HG02678 (cell line): ENCODE data around the gene ASTN2.

Experiments used
- ATAC-seq: cut with Tn5 transposase; IDR thresholded peaks from one replicate; pipeline ENCODE4 v1.9.1; 2021; ENCODE audit warnings: mild to moderate bottlenecking, moderate library complexity; ENCODE audit not compliant: unreplicated experiment

The ASTN2 gene

DNA sequence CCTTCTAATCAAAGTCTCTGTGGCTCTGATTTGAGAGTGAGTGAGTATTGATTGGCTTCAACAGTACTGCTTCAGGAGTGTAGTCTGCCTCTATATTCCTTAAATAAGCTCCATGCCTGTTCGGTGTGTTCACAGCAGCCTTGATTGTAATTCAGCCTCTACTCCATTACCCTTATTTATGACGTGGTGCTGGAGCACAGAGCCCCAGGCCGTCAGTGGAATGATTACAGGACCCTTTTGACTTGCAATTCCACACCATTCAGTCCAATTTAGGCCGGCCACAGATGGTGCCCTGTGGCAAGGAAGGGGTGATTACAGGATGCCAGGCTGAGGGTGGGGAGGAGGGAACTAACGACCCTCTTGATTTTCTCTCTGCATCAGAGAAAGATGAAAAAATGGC lies 110.3 kb downstream of the ASTN2 start:
- no peak for ATAC-seq

DNA sequence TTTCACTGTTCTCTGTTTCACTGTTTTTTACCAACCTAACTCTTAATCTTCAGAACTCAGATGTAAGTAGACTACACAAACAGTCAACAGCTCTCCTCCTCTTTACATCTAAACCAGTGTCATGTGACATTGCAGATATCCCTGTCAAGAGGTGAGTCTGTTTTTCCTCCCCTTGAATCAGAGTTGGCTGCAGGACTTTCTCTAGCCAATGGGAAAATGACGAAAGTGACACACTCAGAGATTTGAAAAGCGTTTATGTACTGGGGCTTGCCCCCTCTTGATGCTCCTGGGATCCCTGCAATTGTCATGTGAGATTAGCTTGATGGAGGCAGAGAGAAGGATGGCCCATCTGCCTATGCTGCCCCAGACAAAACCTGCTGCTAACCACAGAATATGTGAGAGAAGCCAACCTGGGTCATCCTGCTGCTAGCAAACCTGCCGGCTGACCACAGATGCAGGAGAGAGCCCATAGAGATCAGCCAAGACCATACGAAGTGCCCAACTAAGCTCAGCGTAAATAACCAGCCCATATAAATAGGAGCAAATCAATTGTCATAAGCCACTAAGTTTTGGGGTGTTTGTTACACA lies 111.1 kb downstream of the ASTN2 start:
- no peak for ATAC-seq

DNA sequence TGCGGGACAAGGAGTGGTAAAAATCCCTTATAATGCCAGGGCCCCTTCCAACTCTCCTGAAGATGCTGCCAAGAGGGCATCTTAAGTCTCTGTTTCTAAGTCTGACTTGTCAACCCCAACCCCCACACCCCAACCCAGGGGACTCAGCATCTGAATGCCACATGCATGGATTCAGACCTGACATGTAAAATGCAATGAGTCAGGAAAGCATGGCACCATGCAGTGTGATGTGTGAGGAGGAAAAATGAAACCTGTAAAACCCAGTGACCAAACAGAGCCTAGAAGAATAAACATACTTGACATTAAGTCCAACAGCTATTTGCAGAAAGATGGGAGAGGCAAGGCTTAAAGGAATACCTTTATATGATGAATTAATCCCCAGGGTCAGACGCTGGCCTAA lies 112.4 kb downstream of the ASTN2 start:
- ATAC-seq: no peak

DNA sequence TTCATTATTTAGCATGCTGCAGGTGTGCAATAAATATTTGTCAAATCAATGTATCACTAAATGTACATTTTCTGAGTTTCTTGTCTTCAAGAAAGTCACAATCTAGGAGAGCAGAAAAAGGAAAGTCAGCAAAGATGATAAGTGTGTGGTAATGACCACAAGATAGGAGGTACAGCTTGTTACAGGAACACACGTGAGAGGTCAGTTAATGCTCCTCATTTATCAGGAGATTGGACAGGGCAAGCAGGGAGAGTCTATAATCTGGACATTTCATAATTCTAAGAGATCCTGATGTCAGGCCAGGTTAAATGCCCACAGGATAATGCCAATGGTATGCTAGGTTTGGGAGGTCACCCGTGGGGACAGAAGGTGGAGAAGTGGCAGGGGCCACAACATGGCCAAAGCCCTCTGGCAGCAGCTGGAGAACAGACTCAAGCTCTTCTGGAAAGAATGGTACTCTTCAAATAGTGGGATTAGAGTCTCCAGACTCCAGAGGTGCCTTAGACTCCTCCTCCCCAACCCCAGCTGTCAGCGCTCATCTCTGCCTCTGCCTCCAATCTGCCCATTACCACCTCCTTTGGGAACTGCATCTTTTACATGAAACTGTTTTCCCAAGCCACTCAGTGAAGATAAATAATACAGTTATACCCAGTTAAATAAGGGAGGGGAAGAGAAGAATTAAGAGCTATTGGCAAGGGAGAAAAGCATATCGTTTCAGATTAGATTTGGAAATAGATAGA lies 114.3 kb downstream of the ASTN2 start:
- ATAC-seq: no peak

DNA sequence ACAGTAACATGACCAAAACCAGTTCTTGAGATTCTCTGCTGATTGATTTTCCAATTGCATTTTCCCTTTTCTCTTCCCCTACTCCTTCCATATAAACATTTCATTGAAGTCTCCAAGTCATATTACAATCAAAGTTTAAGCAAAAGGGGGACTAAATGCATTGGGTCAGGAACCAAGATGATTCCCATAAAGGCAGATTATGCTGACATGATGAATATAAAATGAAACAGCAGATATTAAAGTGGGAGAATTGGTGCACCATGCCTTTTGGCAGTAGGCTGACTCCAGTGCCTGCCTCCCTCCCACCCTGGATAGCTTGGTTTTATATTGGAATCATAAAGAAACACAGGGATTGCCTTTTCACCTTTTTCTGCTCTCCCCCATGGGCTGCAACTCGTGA lies 118.4 kb downstream of the ASTN2 start:
- no peak for ATAC-seq

DNA sequence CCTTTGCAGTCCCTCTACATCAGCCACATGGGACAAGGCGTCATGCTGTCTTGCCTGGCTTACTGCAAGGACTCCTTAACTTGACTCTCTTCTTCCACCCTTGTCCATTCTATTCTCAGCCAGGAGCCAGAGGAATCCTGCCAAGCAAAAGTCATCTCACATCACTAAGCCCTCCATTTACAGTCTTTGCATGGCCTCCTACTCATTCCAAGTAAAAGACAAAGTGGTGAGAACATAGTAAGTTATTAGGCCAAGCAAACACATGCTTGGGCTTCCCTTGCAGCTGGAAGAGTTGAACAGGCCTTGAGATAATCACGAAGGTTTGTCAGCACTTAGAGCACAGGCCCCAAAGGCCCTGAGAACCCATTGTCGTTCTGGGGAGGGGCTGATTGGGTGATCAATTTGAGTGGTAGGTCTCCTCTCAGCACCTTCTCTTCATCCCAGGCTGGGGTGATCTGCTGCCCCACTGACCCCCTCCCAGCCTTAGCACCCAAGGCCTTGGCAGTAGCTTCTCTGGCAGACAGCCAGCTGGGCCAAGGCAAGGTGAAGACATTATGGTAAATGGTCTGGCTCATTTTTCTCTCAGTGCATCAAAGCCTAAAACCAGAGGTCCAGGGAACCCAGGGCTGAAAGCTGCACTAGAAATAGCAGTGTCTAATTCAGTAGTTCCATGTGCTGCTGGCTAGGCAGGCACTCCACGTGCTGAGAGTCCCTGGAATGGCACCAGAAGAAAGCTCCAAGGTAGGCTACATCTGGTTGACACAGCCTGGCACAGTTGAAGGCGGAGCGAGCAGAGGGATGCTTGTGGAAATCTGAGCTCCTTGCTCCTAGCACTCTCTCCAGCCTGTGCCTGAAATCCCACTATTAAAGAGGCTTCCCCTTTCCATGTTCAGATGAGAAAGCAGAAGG lies 121.4 kb downstream of the ASTN2 start:
- no peak for ATAC-seq

DNA sequence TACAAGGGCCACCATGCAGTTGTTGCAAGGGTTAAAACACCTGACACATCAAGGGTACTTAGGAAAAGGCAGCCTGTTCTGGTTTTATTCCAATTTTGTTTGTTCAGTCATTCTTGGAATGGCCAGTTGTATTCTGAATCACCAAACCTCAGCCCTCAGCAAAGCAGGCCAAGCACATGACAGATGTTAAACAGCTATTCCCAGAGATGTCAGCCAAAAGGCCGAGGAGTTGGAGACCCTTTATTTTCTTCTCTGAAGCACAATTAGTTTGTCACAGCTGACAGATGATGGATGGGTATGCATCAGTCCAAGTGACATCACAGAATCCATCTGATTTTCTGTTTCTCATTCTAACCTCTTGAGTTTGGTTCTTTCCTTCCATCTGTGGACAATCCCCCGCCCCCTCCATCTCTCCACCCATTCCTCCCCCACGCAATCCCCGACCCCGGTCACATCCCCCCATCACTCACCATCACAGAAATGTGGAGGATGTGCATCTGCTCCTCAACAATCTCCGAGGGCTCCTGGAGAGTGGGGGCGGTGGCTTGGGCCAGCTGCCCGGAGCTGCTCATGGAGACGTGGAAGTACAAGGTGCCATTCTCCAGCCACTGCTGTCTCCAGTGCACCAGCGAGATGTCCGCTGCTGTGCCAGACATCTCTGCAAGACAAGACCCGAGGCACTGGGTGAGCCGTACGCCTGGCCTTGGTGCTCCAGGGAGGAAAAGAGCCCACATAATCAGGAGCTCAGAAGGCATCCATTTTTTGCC lies 123.8 kb downstream of the ASTN2 start:
- no peak for ATAC-seq

DNA sequence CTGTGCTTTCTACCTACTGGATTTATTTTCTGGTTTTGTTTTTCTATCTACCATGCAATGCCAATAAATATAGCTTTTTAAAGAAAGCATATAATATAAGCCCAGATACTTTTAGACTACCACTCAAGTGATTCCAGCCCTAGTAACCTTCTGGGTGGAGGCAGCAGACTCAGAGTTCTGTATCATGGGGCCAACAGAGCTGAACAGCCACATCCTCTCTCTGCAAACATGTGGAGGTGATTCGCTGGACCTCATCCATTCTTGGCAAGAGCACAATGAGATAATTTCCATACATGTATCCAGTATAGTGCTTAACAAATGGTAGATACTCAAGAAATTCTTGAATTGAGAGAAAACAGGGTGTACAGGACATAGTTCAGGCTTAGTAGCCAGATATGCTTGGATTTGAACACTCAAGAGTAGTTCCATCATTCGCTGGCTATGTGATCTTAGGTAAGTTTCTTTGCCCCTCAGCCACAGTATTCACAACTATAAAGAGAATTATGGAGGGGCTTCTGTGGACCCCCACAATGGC lies 124.5 kb downstream of the ASTN2 start:
- ATAC-seq: no peak

DNA sequence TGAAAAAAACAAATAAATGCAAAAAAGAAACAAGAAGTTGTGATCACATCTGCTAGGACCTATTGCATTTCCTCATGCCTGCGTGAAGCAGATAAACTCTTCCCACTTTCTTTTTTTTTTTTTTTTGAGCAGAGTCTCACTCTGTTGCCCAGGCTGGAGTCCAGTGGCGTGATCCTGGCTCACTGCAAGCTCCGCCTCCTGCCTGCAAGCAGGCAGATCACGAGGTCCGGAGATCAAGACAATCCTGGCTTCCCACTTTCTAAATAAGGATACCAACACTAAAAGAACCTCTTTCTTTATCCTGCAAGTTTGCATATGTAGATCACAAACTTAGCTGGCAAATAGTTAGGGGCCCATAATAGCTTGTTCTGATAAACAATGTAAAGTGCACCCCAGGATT lies 128.6 kb downstream of the ASTN2 start:
- ATAC-seq: no peak

DNA sequence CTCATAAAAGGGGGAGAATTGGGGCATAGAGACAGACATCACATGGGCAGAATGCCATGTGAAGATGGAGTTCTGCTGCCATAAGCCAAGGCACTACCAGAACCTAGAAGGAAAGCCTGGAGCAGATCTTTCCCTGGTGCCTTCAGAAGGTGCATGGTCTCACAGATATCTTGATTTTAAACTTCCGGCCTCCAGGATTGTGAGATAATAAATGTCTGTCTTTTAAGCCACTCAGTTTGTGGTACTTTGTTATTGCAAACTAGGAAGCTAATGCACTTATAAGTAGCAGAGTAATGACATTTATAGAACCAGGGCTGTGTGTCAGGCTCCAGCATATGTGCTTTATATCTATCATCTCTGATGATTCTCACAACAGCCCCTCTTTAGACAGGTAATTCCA lies 130.4 kb downstream of the ASTN2 start:
- ATAC-seq: no peak

DNA sequence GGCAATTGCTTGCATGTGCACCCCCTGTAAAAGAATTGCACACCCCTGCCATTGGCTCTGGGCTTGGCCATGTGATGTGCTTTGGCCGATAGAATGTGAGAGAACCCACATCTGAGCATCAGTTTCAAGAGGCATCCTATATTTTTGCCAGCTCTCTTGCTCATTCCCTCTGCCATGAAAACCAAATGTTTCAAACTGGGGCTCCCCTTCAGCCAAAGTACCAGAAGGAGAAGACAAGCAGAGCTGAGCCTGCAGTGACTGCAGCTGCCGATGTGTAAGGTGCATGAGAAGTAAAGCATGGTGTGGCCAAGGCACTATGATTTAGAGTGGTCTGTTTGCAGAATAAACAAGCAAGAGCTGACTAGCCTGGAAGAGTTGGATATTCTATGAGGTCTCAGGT lies 132.3 kb downstream of the ASTN2 start:
- no peak for ATAC-seq

DNA sequence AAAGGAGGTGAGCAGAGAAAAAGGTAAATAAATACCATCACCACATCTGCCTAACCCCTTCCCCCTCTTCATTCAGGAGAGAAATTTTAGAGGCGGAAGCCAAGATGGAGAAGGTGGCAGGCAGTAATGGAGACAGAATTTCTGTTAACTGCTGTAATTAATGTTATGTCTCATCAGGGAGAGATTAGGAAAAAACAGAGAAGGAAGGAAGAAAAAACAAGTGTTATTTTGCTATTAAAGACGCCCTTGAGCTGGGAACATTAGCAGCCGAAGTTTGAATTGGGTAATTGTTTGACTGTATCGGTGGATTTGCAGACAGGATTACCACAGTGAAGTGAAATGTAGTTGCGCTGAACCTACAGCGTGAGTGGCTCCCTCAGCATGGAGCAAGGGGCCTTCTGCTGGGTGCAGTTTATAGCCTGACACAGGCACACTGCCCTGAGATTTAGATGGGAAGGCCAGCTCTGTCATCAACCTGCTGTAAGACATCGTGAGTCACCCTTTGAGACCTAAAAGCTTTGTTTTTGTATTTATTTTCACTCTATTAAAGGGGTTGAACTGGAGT lies 136.3 kb downstream of the ASTN2 start:
- ATAC-seq: no peak

DNA sequence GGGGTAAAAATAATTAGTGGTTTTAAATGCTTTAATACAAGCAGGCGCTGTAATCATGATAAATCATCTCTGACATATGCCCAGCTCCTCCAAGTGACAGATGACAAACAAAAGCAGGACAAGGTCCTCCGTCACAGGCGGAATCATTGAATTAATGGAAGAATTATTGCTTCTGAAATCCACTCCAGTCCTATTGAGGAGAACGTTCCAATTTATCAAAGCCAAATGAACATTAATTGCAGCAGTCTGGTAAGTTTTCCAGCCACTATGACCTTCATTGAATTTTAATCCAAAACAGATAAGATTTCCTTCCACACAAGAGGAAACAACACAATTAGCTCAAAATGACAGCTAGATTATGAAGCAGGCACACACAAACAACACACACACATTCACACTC lies 136.8 kb downstream of the ASTN2 start:
- no peak for ATAC-seq

DNA sequence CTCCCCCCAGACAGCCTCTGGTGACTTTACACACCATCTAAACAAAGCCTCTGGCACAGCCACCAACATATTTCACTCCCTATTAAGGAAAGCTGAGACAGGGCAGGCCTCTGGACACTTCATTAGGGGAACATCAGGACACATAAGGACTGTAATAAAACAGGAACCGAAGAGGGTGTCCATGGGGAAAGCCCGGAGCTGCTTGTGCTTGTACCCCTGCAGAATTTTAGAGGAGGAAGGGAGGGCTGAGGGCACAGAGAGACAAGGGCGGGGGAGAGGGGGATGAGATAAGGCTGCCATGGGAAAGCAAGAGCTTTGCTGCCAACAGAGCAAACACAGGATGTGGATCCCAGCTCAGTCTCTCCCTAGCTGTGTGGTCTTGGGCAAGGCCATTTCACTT lies 138.4 kb downstream of the ASTN2 start:
- no peak for ATAC-seq

DNA sequence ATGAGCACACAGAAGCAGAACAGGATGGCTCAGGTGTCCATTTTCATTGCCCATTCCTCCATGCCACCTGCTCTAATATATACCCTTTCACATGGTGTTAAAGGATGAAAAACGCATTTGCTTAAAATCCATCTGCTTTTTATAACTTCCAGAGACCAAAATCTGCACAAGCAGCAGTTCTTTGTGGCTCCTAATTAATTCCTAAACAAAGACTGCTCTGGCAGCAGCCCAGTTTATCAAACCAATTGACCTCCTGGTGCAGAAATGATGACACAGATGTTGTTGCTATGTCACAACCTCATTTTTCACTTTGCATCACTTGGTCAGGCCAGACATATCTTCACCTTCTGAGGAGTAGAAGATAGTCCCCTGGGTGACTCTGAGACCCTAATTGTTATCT lies 141.2 kb downstream of the ASTN2 start:
- no peak for ATAC-seq

DNA sequence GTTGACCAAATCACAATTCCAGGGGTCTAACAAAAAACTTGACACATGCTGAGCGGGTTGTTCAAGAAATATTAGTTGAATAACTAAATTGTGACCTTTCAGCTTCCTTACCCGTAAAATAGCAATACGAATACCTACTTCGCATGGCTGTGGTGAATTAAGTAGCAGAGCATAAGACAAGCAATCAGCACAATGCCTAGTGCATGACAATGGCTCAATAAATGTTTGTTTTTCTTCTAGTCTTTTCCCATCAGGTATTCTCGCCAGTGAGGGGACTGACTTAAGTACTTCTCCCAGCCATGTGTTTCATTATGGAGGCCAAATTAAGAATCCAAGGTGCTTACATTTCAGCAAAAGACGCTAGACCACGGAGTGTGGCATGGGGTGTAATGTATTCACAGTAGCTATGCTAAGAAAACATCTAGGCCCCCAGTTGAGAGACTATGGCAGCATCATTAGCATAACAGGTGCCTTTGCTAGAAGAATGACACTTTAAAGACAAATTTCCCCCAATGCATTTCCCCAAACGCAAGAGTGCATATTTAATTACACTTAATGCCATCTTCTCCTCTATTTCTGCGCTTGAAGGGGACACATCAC lies 145.9 kb downstream of the ASTN2 start:
- no peak for ATAC-seq

DNA sequence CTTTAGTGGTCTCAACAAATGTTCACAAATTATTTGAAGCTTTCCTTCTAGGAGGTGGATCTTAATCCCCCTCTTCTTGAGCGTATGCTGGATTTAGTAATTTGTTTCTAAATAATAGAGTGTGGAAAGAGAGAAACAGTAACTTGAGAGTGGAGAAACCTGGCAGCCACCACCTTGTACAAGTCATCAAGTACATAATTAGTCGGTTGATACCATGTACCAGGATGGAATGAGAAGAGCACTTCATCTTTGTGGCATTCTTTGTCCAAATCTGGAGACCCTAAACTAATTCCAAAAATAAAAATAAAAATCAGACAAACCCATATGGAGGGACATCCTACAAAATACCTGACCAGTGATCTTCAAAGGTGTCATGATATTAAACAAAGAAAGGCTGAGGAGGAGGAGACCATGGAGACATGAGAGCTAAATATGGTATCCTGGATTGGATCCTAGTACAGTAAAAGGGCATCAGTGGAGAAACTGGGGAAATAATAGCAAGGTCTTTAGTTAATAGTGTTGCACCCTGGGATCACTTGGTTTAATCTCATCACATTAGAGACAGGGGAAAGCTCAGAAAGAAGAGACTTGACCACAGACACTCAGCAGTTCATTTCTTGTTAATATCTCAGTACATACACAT lies 147.9 kb downstream of the ASTN2 start:
- no peak for ATAC-seq

DNA sequence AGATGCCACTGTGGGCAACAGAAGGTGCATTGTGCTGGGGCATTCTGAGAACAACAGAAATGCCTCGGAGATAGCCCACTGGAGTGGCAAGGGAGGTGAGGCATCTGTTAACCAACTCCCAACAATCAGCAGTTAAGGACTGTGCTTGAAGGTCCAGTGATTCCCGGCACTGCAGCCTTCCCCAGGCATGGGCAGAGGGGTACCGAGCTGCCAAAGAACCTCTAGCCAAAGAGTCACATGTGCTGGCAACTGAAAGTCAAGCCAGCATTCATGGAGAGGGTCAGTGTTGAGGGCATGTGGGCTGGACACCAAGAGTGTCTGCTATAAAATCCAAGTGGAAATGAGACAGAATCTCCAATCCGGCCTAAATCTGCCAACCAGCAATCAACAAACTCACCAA lies 149.6 kb downstream of the ASTN2 start:
- no peak for ATAC-seq

DNA sequence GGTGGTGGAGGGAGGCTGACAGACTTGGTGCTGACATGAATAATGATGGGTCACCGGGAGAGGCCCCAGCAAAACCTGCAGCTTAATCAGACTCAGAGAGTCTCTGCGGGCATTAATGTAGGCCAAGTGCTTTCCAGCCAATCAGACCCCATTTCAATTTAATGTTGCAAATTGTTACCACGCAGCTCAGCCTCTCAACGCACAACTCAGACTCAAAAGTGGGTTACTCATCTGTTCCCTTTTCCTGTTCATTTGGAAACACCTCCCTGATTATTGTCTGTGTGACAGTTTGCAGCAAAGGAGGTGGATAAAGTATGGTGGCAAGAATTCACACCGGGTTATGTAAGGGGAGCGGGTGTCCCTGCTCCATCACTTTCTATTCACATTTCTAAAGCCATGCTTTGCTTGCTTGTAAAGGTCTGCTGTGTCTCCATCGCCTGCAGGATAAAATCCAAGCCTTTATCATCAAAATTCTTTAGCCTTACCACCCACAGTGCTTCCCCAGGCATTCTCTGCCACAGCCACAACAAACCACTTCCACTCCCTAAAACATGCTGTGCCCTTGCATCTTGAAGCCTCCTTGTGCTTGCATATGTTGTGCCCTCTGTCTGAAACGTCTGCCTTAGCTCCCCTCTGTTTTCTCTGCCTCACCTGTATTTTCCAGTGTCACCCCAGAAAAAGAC lies 156.5 kb downstream of the ASTN2 start:
- no peak for ATAC-seq
